ENCODE measurements around the gene WDR91. TPM values are rescaled to one million over a fixed set of nuclear protein-coding genes. Genes with fewer than 3 reads are reported as not detected.

The WDR91 gene
- polyA plus RNA-seq, result 1.4 and 2.7 TPM in 2 replicates

DNA sequence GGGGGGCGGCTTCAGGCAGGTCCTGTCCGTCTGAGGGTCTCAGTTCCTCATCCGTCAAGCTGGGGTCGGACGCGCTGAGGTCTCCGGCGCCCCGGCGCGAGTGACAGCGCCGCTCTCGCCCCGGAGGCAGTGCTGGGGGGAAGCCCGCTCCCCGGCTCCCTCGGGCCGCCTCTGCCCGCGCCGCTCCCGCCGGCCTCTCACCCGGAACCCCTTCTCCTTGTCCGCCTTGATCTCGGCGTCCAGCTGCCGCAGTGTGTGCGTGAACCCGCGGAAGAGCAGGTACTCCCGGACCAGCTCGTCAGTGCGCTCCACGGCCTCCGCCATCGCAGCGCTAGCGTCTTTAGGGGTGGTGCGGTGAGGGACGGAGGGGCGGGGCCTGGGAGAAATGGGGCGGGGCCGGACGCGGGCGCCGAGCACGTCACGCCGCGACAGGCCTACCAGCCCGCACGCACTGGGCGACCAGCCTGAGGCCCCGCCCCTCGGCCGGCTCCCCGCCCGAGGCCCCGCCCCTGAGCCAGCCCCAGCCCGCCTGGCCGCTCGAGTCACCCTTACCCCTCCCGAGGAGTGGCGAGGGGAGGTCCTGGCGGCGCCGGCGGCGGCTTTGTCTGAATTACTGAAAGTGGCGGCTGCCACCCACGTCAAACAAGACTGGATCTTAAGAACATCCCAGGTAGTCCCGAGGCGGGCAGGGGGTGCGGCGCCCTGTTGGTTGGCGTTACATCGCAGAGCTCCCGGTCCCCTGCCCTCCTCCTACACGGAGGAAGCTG is at the start of gene WDR91:
TSS of gene WDR91 (minus strand) at position 348 of the 767 bp plus-strand sequence. CDS start at position 324, 24 bp downstream.

DNA sequence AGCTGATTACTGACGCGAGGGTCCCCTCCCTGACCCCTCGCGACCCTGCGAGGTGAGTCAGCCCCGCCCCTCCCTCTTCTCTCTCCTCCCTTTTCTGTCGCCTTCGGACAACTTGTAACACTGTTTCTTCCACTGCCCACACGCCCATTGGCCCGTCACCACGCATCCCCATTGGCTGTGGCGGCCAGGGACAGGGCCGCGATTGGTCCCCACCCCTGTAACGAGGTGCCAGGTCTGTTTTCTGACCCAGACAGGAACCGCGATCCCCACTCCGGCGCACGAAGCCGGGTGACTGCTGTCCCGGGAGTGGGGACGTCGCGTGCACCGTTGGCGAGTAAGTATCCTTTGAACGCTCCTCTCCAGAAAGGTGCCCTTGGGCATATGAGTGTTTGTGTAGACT is 22.2 kb upstream of the WDR91 start, which contains the start of gene STRA8:
TSS of gene STRA8 (plus strand) at position 269 of the 400 bp plus-strand sequence. CDS start 6,687 bp downstream, outside the sequence.

DNA sequence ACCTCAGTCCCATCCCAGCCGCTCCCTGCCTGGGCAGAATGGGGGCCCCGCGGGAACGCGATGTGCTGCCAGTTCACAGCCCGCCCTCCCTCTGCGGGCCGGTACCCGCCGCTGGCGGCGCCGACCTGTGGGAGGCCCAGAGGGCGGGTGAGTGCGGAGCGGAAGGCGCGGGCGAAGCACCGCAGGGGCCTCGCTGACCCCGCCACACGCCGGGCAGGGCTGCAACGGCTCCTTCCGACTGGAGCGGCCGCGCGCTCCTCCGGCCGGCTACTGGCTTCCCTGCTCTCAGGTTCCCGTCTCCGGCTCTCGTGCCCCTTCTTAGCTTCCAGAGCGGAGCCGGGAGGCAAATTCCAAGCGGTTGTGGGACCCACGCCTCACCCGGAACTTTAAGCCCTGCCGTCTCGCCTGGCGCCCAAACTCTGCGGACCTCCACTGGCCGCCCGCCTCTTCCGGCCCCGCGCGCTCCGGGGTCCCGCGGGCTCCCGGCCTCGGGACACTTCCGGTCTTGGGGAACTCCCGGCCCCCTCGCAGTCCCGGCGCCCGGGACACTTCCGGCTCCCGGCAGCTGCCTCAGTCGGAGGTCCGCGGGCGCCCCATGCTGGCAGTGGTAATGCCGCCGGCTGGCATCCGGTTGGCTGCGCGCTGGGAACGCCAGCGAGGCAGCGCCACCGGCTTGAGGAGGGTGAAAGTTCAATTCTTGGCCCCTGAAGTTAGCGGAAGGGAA is 40.9 kb downstream of the WDR91 start, which contains the start of gene CYREN:
TSS of gene CYREN (minus strand) at position 434 of the 724 bp plus-strand sequence. CDS start 1,785 bp downstream, outside the sequence.

GRCh38 chr7:135147899-135148721 is 63.2 kb downstream of the WDR91 start, which contains the start of gene TMEM140:
Gene TMEM140 (plus strand): TSS chr7:135148072. CDS start chr7:135164442, 16,370 bp downstream.

Other genes starting within 250 kb of the WDR91 start
- 0.13 and 1.9 TPM in 2 replicates for gene AGBL3, start 225.0 kb downstream of the WDR91 start, polyA plus RNA-seq
- 0.22 TPM in 1 of 2 replicates, not detected in the other for gene TMEM140, start 63.5 kb downstream of the WDR91 start, polyA plus RNA-seq
- 1.3 and 1.9 TPM in 2 replicates for gene CYREN, start 40.8 kb downstream of the WDR91 start, polyA plus RNA-seq
- not detected in 2 replicates for gene STRA8, start 22.3 kb upstream of the WDR91 start, polyA plus RNA-seq

All from Purkinje cell (primary cell).